Stimulated activated naive B cell treated with anti-CD40 and anti-IgM and Interleukin-4, amounts not matched to agents 10 μg/mL and 1 μg/mL and 100 μg/mL, for 72 hours (primary cell): Measurements from ENCODE around the gene MX1.

Experiments
- ATAC-seq, 2 donors: fragments of 150-1000 bp; cut with Tn5 transposase; replicated peaks; 2 replicates each; pipeline ENCODE4 v1.10.0; 2021; ENCODE audit warnings: moderate library complexity in 1 of 2
- DNase-seq: peaks from one replicate; pipeline ENCODE4 v3.0.0; 2021
- H3K27ac Mint-ChIP-seq: one replicate; pipeline ENCODE4 v1.8.0; 2022; ENCODE audit warnings: mild to moderate bottlenecking, mixed read lengths
- H3K27me3 Mint-ChIP-seq, 2 donors: one replicate each; pipeline ENCODE4 v1.8.0; 2022; ENCODE audit warnings: mixed read lengths in 2 of 2
- H3K36me3 Mint-ChIP-seq, 2 donors: one replicate each; pipeline ENCODE4 v1.8.0; 2022; ENCODE audit warnings: mixed read lengths in 2 of 2, mild to moderate bottlenecking in 1 of 2
- H3K4me1 Mint-ChIP-seq, 2 donors: one replicate each; pipeline ENCODE4 v1.8.0; 2022; ENCODE audit warnings: mixed read lengths in 2 of 2, mild to moderate bottlenecking in 1 of 2
- H3K4me3 Mint-ChIP-seq, 2 donors: one replicate each; pipeline ENCODE4 v1.8.0; 2022; ENCODE audit warnings: mild to moderate bottlenecking in 2 of 2, mixed read lengths in 2 of 2, moderate library complexity in 1 of 2
- H3K9me3 Mint-ChIP-seq, 2 donors: one replicate each; pipeline ENCODE4 v1.8.0; 2022; ENCODE audit warnings: mixed read lengths in 2 of 2, mild to moderate bottlenecking in 1 of 2

The MX1 gene

DNA sequence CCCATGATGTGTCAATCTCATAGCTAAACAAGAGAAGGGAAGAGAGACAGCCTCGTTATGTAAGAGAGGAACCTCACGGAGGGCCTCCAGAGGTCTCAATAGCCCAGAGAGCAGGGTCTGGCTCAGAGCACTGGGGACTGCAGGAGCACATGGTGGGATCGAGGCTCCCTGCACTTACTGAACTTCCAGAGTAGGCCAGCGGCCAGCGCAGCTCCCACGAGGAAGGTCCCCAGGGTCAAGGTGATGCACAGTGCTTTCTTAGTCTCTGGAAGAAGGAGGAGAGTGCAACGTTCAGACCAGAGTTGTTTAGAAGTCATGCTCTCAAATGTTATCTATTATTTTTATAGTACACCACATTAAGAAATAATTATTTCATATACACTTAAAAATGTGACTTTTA, 63.3 kb downstream of the MX1 start:
- no peak overlapping the region for H3K27ac Mint-ChIP-seq
- DNase-seq = no peak
- H3K9me3 Mint-ChIP-seq = no peaks in the 10 kb centered on the region
- H3K27me3 Mint-ChIP-seq = peaks cover 42 to 45% of the 10 kb centered on the region in 2 donors
- ATAC-seq = no peak
- H3K4me3 Mint-ChIP-seq = no peak overlapping the region
- no peaks in the 10 kb centered on the region for H3K4me1 Mint-ChIP-seq
- H3K36me3 Mint-ChIP-seq = no peaks in the 10 kb centered on the region

DNA sequence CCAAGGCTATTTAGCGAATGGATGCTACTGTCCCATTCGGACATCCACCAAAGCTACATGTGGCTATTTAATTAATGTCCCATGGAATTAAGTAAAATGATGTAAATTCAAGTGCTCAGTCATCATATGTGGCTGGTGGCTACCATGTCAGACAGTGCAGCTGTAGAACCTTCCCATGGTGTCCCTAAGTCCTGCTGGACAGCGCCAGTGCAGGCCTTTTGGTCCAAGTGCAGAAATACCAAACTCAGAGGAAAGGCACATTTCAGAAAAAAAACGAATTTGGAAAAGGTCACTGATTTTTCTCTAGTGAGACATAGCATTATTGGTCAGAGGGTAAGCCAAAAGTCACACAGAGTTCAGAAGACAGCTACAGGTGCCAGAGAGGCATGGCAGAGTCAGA, 64.3 kb downstream of the MX1 start:
- ATAC-seq (no peak), DNase-seq (no peak)
- Mint-ChIP-seq H3K4me1 (no peaks in the 10 kb centered on the region), H3K36me3 (no peaks in the 10 kb centered on the region), H3K9me3 (no peaks in the 10 kb centered on the region), H3K27me3 (peaks cover 42 to 45% of the 10 kb centered on the region in 2 donors), H3K4me3 (no peak overlapping the region), H3K27ac (no peak overlapping the region)

DNA sequence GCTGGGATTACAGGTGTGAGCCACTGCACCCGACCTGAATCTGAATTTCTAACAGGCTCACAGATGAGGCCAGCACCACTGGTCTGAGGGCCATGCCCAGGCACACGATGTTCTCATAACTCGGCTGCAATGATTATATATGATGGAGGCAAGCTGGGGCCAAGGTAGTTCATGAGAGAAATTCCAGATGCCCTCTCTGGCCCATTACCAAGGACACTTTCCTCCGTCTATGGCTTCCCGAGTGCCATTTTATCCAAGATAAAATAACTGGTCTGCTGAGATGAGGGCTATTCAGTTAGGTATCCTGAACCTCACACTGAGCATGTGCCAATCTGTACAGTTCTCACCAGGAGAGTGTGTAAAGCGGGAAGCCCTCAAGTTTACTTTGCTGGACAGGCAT, 65.4 kb downstream of the MX1 start:
- no peaks in the 10 kb centered on the region for H3K9me3 Mint-ChIP-seq
- no peak overlapping the region for H3K27ac Mint-ChIP-seq
- DNase-seq (no peak), ATAC-seq (no peak)
- H3K36me3 Mint-ChIP-seq = no peaks in the 10 kb centered on the region
- no peak overlapping the region for H3K4me3 Mint-ChIP-seq
- H3K4me1 Mint-ChIP-seq = no peaks in the 10 kb centered on the region
- peaks cover 41 to 43% of the 10 kb centered on the region in 2 donors for H3K27me3 Mint-ChIP-seq

DNA sequence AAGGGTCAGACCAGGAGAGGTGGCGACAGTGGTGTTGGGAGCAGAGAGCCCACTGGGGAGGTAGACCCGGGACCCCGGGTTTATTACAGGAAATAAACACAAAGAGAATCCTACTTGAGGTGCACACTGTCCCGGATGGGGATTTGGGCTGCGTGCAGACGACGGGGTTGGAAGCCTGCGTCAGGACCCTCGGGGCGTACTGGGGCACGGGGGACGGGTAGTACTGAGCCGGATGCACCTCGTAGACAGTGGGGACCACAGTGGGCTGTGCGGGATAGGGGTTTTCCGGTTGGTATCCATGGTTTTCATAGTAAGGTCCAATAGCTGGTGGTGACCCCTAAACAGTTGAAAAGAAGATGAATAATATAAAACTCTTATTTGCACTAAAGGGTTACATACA, 68.2 kb downstream of the MX1 start:
- H3K9me3 Mint-ChIP-seq = no peaks in the 10 kb centered on the region
- peaks cover 26 to 28% of the 10 kb centered on the region in 2 donors for H3K27me3 Mint-ChIP-seq
- no peaks in the 10 kb centered on the region for H3K36me3 Mint-ChIP-seq
- no peak overlapping the region for H3K27ac Mint-ChIP-seq
- no peak for ATAC-seq
- no peaks in the 10 kb centered on the region for H3K4me1 Mint-ChIP-seq
- DNase-seq = no peak
- no peak overlapping the region for H3K4me3 Mint-ChIP-seq

DNA sequence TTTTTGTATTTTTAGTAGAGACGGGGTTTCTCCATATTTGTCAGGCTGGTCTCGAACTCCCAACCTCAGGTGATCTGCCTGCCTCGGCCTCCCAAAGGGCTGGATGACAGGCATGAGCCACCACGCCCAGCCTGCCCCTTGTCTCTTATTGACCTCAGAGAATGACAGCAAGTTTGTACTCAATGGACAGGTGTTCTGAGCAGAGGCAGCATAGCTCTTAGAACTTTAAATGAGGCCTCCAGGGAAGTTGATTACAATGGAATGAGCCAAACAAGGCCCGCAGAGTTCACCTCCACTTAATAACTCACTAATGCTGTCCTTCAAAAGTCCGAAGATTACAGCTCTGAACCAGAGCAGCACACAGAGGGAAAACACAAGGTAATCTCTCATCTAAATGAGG, 71.0 kb downstream of the MX1 start:
- Mint-ChIP-seq H3K4me1 (no peaks in the 10 kb centered on the region), H3K9me3 (no peaks in the 10 kb centered on the region), H3K4me3 (no peak overlapping the region), H3K36me3 (no peaks in the 10 kb centered on the region), H3K27ac (no peak overlapping the region), H3K27me3 (peaks cover 27 to 29% of the 10 kb centered on the region in 2 donors)
- DNase-seq = no peak
- ATAC-seq = no peak

DNA sequence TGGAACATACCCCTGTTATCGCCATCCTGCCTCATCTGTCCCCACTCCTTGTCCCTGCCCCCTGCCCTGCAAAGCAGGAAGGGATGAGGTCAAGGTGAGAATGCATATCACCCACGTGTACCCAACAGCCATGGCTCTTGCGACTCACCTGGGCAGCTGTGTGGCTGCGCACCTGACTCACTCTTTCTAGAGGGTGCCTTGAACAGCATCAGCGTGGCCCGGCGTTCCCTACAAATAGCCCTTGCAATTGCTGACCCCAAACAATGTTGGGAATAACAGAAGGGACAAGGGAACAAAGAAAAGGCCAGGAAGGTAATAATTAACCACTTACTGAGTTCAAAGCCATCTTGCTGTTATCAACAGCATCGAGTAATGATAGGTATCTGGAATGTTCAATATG, 71.7 kb downstream of the MX1 start:
- DNase-seq (no peak), ATAC-seq (no peak)
- no peaks in the 10 kb centered on the region for H3K4me1 Mint-ChIP-seq
- no peak overlapping the region for H3K4me3 Mint-ChIP-seq
- H3K27ac Mint-ChIP-seq = no peak overlapping the region
- no peaks in the 10 kb centered on the region for H3K9me3 Mint-ChIP-seq
- H3K36me3 Mint-ChIP-seq = no peaks in the 10 kb centered on the region
- peaks cover 29% of the 10 kb centered on the region in 2 donors for H3K27me3 Mint-ChIP-seq

DNA sequence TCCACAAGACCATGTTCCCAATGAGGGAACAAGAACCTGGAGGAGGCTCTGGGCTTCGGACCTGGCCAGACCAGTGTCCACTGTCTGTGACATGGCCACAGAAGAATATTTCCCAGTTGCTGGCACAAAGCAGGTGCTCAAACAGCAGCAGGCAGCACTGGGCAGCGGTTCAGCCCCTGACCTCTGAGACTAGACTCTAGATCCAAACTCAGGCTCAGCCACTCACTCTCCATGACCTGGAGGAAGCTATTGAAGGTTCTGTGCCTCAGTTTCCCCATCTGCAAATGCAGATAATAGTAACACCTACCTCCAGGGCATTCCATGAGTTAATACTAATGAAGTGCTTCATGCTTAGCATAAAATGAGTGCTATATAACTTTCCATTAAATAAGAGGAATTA, 73.9 kb downstream of the MX1 start:
- H3K4me1 Mint-ChIP-seq = no peaks in the 10 kb centered on the region
- no peak overlapping the region for H3K4me3 Mint-ChIP-seq
- DNase-seq (no peak), ATAC-seq (no peak)
- no peaks in the 10 kb centered on the region for H3K9me3 Mint-ChIP-seq
- H3K27ac Mint-ChIP-seq = no peak overlapping the region
- no peaks in the 10 kb centered on the region for H3K36me3 Mint-ChIP-seq
- H3K27me3 Mint-ChIP-seq = peaks cover 29 to 39% of the 10 kb centered on the region in 2 donors

DNA sequence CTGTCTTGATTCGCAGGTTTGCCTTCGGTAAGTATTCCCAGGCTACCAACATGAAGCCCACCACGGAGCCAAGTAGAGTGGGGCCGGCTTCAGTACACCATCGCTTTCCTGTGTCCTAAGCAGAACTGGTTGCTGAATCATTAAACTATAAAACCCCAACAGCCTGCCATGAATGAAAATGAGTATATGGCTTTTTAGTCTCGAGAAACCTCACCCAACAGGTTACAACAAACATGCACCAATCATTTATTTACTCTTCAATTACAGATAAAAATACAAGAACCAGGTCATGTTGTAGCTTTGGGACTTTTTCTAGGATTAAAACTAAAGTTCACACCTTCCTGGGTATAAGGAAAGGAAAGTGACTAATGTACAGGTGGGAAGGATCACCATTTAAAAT, 74.3 kb downstream of the MX1 start:
- Mint-ChIP-seq H3K27ac (no peak overlapping the region), H3K9me3 (no peaks in the 10 kb centered on the region), H3K36me3 (no peaks in the 10 kb centered on the region), H3K27me3 (peaks cover 32 to 43% of the 10 kb centered on the region in 2 donors), H3K4me3 (no peak overlapping the region), H3K4me1 (no peaks in the 10 kb centered on the region)
- ATAC-seq = no peak
- no peak for DNase-seq

DNA sequence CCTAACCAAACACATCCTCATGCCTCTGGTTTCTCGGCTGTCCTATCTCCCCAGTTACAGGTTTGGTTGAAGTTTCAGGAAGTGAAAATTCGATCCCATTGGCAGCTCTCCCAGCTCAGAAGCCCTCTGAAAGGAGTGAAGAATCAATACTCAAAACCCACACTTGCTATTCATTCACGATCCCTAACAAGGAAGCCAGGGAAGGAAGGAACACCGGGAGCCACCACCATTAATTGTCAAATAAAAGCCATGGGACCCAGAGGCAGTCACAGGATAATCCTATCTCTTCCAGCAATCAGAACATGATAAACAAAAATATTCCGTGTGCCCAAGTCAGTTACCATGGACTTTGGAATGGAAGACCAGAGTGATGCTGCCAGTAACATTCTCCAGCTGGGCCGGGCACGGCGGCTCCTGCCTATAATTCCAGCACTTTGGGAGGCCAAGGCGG, 74.9 kb downstream of the MX1 start:
- Mint-ChIP-seq H3K9me3 (no peaks in the 10 kb centered on the region), H3K27me3 (peaks cover 34 to 46% of the 10 kb centered on the region in 2 donors), H3K36me3 (no peaks in the 10 kb centered on the region), H3K27ac (no peak overlapping the region), H3K4me1 (no peaks in the 10 kb centered on the region), H3K4me3 (no peak overlapping the region)
- no peak for ATAC-seq
- DNase-seq = no peak

DNA sequence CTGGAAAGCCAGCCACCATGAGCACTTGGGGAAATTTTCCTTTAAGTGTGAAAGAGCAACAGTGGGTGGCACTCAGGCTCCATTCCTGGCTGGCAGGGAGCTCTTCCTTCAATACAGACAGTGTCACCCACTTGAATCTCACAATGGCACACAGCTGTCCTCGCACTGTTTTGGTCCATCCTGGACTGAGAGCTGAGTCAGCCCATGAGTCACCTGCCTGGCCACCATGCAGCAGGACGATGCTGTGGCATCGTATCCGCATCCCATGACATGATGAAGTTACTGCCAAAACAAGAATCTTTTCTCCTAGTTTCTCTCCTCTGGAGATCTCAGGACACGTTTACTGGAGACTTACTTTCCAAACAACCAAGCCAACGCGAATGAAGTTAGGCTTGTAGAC, 75.9 kb downstream of the MX1 start:
- no peak overlapping the region for H3K4me3 Mint-ChIP-seq
- H3K4me1 Mint-ChIP-seq = no peaks in the 10 kb centered on the region
- no peaks in the 10 kb centered on the region for H3K9me3 Mint-ChIP-seq
- ATAC-seq = no peak
- peaks cover 43 to 56% of the 10 kb centered on the region in 2 donors for H3K27me3 Mint-ChIP-seq
- no peak overlapping the region for H3K27ac Mint-ChIP-seq
- no peaks in the 10 kb centered on the region for H3K36me3 Mint-ChIP-seq
- no peak for DNase-seq

DNA sequence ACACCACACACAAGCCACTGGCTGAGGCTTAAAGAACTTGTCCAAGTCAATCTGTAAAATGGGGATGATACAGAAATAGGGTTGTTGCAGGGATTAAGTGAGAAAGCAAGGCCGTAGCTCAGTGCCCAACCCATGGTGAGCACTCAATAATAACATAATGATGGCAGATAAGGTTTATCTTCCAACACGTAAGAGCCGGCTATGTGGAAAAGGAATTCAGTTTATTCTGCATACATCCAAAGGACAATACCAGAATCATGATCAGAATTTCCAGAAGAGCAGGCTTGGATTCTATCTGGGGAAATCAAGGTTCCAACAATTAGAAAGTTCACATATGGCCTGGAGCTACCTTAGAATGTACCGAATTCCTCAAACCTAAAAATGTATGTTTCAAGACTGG, 77.3 kb downstream of the MX1 start:
- no peaks in the 10 kb centered on the region for H3K4me1 Mint-ChIP-seq
- ATAC-seq = no peak

DNA sequence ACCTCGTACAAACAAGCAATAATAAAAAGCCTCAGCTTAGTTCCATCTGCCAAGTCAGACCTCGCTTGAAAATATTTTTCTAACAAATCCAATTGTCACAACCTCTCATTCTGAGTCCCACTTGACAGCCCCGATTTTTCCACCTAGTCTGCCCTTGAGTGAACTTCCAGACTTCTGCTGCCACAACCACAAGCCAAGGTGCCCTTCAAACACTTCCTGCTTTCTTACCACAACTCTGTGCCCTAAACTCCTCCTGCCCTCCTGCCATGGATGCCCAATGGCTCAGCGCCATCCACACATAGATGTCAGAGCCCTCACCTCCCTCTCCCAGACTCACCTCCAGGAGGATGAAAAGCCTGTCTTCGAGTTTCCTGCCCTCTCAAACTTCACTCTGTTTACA, 78.0 kb downstream of the MX1 start:
- Mint-ChIP-seq H3K27ac (no peak overlapping the region), H3K4me3 (no peak overlapping the region), H3K4me1 (no peaks in the 10 kb centered on the region), H3K36me3 (no peaks in the 10 kb centered on the region), H3K27me3 (peaks cover 51 to 67% of the 10 kb centered on the region in 2 donors), H3K9me3 (no peaks in the 10 kb centered on the region)
- no peak for DNase-seq
- ATAC-seq = no peak

More for the DNA sequence above, 77.3 kb downstream of the MX1 start:
- Mint-ChIP-seq H3K27me3 (peaks cover 48 to 60% of the 10 kb centered on the region in 2 donors), H3K27ac (no peak overlapping the region), H3K9me3 (no peaks in the 10 kb centered on the region), H3K36me3 (no peaks in the 10 kb centered on the region), H3K4me3 (no peak overlapping the region)
- no peak for DNase-seq

DNA sequence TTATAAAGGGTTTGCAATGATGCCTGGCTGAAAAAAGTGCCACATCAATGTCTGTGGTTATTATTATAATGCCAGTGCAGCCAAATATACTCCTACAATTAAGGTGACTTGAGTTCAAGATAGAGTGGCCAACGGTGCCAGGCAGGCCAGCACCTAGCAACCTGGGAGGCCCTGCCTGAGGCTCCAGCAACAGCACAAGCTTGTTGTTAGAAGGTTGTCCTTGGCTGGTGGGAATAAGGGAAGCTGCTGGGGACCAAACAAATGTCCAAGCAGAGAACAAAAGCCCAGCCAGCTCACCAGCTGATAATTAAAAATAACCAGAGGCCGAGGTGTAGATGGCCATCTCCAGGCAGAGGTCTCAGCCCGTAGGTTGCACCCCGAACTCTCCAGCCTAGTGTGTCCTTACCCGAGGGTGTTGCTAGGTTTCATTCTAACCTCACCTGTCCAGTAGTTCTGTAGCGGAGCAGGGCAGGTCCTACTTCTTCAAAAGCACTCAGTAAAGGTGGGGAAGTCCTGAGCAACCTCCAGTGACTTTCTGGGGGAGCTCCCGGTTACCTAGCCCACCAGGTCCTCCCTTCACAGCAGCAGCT, 80.1 kb downstream of the MX1 start:
- H3K9me3 Mint-ChIP-seq = no peaks in the 10 kb centered on the region

DNA sequence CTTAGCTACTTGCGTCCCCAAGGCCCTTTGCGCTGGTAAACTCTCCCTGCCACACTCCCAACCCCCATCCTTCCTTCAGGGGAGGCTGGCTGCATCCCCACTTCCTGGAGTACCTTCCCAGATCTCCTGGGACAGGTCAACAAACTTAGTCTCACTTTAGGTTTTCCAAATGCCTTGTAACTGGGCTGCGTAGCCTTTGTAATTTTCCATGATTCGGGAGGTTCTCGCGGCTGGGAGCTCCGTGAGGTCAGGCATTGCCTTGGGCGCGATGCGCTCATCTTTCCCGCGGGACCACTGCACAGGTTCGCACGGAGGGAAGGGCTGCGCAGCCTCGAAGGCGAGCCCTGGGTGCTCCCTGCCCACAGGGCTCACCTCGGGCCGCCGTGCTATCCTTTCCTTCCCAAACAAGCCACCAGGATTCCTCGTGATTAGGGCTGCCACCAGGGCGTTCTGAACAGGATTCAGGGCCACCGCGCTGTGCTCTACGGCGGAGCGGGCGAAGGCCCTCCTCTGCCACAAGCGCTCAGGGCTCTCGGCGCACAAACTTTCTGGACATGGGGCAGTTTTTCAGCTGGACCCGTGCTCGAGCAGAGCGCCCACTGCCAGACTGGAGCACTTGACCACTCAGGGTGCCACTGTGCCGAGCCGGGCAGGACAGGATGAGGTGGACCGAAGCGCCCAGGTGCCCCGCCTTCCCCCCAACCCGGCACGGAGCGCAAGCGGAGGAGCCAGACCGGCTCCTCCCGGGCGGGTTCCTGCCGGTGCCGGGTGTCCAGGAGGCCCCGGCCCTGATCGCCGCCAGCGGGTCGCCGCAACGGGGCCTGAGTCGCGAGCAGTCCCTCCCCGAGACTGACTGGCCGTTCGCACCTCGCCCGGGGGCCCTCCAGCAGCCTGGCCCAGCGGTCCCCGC, 80.8 kb downstream of the MX1 start:
- DNase-seq (no peak), ATAC-seq (peak in 1 of 2 donors; percentile 7)
- Mint-ChIP-seq H3K36me3 (no peaks in the 10 kb centered on the region), H3K27ac (no peak overlapping the region), H3K9me3 (no peaks in the 10 kb centered on the region), H3K27me3 (peaks cover 60 to 79% of the 10 kb centered on the region in 2 donors), H3K4me1 (no peaks in the 10 kb centered on the region), H3K4me3 (no peak overlapping the region)

More for the DNA sequence above, 80.1 kb downstream of the MX1 start:
- H3K4me3 Mint-ChIP-seq = no peak overlapping the region
- DNase-seq = no peak
- no peak for ATAC-seq
- H3K4me1 Mint-ChIP-seq = no peaks in the 10 kb centered on the region
- H3K27me3 Mint-ChIP-seq = peaks cover 62 to 71% of the 10 kb centered on the region in 2 donors
- no peaks in the 10 kb centered on the region for H3K36me3 Mint-ChIP-seq
- H3K27ac Mint-ChIP-seq = no peak overlapping the region
